DMS53 (cell line): ENCODE measurements around the gene CCDC200.
A peak's percentile ranks its signal among the peaks of the same experiment; 100 is the strongest.
"Not testable (repeated sequence)": the region's sequence is repeated elsewhere in the genome, so short reads cannot be mapped to it uniquely, and the experiment has no call there.

Experiments
- DNase-seq: peaks from one replicate; lab custom pipeline; 2025; lab: John Stamatoyannopoulos, UW

Gene CCDC200

DNA sequence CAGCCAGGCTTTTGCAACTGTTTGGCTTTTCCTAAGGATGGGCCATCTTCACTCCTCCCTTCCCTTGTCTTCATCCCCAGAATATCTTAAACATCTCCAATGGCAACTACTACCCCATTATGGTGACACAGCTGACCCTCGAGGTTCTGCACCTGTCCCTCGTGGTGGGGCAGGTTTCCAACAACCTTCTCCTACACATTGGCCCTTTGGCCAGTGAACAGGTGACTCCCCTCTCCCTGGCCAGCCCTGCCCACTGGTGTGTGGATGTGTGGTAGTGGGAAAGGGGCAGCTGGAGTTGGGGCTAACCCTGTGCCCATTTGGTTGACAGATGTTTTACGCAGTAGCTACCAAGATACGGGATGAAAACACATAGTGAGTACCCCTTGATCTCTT is 12.1 kb downstream of the CCDC200 start:
- DNase-seq = no peak

- no peak for DNase-seq
Observed at GRCh38 chr17:43215341-43215740, 13.1 kb downstream of the CCDC200 start.

DNA sequence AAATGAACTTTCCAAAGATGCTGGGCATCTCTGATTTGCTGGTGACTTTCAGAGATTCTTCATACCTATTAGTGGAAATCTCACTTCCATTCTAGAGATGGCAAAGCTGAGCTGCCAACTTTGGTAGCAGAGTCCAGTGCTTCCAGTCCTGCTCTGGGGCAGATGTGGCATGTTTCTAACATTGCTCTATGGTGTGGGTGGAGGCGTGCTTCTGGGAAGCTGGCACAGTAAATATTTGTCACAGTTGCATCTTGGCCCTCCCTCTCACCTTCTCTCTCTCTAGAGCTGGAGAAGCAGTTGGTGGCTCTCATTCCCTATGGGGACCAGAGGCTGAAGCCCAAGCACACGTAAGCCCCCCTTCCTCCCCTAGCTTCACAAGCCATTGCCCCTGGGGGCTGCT is 14.9 kb downstream of the CCDC200 start:
- DNase-seq = no peak

DNA sequence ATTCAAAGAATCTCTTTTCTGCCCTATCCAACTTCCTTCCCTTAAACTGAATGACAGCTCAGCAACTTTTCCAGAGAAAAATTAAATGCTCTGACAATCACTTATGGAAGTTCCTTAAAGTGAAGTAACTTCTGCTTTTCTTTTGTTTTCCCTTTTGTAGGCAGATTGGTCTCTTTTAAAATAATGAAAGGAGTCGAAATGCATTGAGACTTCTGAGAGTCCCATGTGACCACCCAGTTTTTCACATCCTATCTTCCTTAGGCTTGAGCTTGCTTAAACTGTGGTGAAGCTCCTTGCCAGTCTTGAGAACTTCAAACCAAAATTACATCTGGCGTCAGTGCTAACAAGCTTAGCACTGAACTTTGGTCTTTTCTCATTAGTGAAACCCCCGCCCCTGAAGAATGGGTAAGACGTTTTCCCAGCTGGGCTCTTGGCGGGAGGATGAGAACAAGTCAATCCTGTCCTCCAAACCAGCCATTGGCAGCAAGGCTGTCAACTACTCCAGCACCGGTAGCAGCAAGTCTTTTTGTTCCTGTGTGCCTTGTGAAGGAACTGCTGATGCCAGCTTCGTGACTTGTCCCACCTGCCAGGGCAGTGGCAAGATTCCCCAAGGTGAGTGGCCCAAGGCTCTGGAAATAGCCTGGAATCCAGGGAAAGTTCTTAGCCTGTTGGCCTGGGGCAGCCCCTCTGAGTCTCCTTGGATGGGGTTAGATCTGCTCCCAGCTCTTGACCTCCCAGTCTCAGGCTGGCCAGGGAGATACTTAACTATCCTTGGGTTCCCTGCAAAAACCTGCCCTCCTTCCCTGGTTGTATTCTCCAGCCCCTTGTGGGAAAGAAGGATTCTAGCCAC is 15.6 kb downstream of the CCDC200 start:
- peak; percentile 39 for DNase-seq

DNA sequence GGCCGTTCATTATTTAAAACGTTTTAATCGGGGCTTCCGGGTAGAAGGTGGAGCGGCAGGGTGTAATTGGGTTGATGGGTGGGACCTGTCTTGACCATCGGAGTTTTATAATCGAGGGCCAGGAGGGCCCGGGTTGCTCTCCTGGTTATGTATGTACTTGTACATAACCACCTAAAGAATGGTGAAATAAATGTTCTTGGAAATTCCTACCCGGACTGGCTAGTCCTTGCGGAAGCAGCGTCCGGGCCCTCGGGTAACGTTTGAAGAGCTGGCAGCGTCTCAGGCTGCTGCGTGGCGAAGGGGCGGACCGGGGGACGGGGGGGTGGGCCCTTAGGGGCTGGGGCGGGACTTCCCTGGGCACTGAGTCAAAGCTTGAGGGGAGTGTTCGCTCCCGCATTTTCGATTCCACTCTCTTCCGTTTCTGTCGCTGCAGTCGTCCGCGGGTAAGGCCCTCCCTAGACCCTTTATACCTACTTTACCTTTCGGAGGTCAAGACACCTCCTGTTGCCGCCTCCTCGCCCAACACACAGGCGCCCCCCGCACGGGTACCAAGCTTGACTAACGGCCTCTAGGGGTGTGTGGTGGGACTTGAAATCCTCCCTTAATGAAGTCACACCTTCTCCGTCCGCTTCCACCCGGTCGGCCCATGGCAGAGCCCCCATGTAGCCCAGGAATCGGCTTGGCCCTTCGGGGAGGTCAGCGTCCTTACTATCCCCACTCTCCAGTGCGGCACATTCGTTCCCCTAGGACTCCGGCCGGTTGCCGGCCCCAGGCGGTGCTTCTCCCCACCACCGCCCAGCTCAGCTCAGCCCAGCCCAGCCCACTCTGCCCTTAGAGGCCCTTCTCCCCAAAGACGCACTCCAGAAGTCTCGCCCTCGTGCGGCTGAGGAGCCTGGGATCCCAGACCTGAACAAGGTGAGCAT is 16.7 kb downstream of the CCDC200 start, which contains the start of gene TMEM106A:
TSS of gene TMEM106A (plus strand) at position 396 of the 923 bp plus-strand sequence. CDS start 1,167 bp downstream, outside the sequence.
- DNase-seq = peak; percentile 91

DNA sequence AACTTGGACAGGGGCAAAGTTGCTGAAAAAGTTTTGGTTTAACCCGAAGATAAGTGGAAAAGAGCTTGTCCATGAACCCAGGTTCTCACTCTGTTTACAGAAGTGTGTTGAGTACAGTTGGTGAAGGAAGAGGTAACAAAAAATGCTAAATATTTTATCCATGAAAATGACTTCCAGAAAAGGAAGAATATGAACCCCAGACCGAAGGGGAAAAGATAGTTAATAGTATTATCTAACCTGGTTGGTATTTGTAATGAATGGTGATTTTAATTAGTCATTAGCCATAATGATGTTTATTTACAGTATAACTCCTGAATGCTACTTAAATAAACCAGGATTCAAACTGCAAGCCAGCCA is 17.3 kb downstream of the CCDC200 start:
- no peak for DNase-seq

DNA sequence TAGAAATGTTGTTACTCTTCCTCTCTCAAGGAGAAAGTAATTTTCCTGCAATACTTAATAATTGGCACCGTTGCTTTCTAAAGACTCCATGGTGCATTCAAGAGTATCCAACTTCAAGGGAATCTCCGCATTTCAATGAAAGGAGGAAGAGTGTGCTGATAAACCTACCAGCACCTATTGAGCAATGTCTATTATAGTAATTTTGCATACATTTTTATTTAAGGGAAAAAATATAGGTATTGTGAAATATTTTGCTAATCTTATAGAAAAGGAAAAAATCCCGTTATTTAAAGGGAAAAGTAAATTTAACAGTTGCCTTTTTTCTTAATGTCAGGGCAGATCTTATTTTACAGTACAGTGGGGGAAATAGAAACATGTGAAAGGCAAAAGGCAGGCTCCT is 17.8 kb downstream of the CCDC200 start:
- DNase-seq = no peak

GRCh38 chr17:43203013-43203412 is 25.4 kb downstream of the CCDC200 start:
- peak; percentile 54 for DNase-seq

DNA sequence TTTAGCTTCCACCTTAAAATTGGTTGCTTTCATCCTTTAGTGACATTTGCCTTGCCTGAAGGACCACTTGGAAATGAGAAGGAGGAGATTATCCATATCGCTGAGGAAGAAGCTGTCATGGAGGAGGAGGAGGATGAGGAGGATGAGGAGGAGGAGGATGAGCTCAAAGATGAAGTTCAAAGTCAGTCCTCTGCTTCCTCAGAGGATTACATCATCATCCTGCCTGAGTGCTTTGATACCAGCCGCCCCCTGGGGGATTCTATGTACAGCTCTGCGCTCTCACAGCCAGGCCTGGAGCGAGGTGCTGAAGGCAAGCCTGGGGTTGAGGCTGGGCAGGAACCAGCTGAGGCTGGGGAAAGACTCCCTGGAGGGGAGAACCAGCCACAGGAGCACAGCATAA is 28.3 kb downstream of the CCDC200 start:
- no peak for DNase-seq

GRCh38 chr17:43199633-43200032 is 28.8 kb downstream of the CCDC200 start:
- DNase-seq = no peak

DNA sequence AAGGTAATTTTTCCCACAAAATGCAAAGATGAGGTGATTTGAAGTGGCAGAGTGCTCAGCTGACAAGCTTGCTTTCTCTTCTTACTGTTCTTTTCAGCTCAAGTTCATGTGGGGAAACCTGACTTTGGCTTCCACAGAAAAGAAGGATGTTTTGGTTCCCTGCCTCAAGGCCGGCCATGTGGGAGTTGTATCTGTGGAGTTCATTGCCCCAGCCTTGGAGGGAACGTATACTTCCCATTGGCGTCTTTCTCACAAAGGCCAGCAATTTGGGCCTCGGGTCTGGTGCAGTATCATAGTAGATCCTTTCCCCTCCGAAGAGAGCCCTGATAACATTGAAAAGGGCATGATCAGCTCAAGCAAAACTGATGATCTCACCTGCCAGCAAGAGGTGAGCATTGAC is 35.2 kb downstream of the CCDC200 start:
- DNase-seq = no peak

DNA sequence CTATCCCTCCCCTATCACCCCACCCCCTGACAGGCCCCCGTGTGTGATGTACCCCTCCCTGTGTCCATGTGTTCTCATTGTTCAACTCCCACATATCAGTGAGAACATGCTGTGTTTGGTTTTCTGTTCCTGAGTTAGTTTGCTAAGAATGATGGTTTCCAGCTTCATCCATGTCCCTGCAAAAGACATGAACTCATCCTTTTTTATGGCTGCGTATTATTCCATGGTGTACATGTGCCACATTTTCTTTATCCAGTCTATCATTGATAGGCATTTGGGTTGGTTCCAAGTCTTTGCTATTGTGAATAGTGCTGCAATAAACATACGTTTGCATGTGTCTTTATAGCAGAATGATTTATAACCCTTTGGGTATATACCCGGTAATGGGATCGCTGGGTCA is 41.8 kb downstream of the CCDC200 start:
- DNase-seq = not testable (repeated sequence)

DNA sequence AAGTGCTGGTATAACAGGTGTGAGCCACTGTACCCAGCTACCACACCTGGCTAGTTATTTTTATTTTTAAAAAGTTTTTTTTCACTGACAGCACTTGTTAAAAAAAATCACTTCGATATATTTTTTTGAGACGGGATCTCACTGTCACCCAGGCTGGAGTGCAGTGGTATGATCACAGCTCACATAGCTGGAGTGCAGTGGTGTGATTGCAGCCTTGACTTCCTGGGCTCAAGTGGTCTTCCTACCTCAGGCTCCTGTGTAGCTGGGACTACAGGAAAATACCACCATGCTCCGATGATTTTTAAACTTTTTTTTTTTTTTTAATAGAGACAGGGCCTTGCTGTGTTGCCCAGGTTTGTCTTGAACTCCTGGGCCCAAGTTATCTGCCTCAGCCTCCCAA is 44.5 kb downstream of the CCDC200 start:
- no peak for DNase-seq

DNA sequence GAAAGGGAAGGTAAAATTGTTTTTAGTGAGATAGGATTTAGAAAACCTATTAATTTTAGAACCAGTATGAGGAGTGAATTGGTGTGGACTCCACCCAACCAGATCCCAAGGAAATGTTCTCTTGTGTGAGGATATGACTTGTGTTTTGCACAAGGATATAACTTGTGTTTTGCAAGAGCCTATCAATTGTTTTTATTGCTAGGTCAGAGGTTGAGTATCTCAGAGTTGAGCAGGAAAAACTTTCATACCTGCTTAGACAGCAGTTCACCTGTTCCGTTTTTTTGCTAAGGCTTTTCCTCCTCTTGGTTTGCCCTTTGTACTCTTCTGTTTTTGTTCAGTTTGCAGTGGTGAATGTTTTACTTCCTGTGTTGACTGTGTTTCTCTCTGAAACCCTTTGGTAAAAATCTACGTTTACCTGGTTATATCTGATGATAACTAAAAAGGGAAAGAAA is 52.3 kb downstream of the CCDC200 start:
- peak; percentile 37 for DNase-seq

DNA sequence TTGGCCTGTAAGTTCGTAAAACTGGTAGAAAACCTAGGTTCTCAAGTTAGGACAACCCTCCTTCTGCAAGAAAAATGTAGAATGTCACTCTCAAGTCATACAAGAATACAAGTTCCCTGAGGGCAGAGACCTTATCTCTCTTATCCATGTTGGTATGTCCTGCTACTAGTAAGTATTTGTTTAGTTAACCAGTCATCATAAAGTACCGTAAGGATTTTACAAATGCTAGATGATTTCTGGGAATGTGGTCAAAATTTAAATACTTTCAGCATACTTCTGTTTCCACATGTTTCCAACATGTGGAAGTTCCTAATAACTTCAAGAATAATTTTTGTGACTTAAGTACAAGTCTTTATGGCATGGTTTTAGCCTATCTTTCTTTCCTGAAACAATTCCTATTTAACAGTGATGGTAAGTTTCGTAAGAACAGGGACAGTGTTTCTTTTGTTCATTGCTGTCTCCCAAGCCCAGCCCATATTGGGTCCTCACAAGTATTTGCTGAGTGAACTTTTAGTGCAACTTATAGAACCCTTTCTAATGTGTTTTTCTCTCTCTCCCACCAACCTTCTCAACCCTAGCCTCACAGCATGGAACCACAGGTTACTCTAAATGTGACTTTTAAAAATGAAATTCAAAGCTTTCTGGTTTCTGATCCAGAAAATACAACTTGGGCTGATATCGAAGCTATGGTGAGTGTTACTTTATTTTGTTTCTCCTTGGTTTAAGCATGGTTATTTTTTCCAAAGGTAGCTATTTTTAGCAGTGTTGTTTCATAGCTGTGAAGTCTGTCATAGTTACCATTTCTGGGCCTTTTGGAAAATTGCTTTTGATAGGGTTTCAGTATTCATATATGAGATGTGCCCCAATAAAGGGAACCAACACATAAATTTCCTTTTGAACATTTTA is 53.0 kb downstream of the CCDC200 start:
- no peak for DNase-seq

DNA sequence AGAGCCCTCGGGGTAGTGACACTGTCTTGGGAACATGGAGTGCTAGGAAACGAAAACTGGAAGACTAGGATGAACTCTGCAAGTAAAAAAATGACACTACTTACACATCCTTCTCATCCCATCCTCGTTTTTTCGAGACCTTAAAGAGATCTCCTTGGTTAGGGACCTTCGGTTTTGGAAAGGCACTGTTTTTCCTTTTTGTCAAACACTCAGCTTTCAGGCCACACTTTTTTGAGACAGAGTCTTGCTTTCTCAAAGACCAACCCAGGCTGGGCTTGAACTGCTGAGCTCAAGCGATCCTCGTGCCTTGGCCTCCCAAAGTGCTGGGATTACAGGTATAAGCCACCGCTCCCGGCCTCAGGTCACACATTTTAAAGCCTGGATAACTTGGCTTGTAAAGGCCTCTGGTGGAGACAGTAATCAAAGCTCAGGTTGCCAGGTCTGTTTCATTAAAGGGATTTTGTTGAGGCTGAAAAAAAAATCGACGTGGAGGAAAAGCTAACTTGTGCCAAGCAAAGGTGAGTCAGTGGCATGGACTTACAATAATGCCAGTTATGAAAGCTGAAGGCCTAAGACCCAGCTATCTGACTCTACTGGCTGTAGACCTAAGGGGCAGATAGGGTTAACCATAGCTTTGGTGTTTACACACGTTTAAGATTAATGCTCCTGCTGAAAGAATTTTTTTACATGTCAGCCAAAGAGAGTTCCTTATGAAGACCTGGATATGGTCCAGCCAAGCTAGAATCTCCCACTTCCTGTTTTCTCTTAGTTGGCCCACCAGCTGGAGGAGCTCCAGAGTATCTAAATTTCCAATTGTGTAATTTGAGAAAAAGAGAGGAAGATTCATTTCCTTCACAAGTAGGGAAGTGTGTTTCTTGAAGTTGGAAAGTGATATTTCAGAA is 56.6 kb downstream of the CCDC200 start:
- DNase-seq = peak; percentile 72
